Caco-2 (cell line): ENCODE results near the gene PNLIPRP2. TPM values are rescaled to one million over a fixed set of nuclear protein-coding genes. Genes with fewer than 3 reads are reported as not detected.

Source experiments
- BruUV-seq: library from RNA; stranded (reverse); fragments of 400-500 nt; replicated peaks from 2 replicates; lab custom pipeline; 2021; lab: Mats Ljungman, UMichigan
- CTCF ChIA-PET: fragments of 300-600 bp; sonication (Branson Sonifier 250); formaldehyde crosslinking; loops from one replicate; lab custom pipeline; 2022; ENCODE audit warnings: antibody characterized with exemption; lab: Charles Lee
- POLR2A ChIA-PET: fragments of 300-600 bp; sonication (Branson Sonifier 250); formaldehyde crosslinking; loops from one replicate; lab custom pipeline; 2022; ENCODE audit warnings: antibody characterized with exemption; lab: Charles Lee
- DNase-seq, 2 experiments: peaks; one replicate each; pipeline versions ENCODE4 v3.0.0 to v3.0.0-alpha.2; 2020 to 2022
- H3K27me3 ChIP-seq: replicated peaks from 2 replicates; pipeline ENCODE4 v1.6.0; 2011; ENCODE audit warnings: low read length; ENCODE audit not compliant: control insufficient read depth, insufficient read depth
- H3K36me3 ChIP-seq: 2 replicates; pipeline ENCODE4 v1.5.1; 2011; ENCODE audit warnings: low read length; ENCODE audit not compliant: control insufficient read depth, insufficient read depth
- H3K4me1 ChIP-seq: fragments of 250-450 bp; sonication (Bioruptor Pico); 2 replicates; pipeline ENCODE4 v1.5.1; 2020; ENCODE audit warnings: mild to moderate bottlenecking
- H3K4me3 ChIP-seq: 2 replicates; pipeline ENCODE4 v1.5.1; 2011; ENCODE audit warnings: low read depth, mild to moderate bottlenecking, control low read depth, low read length
- H3K9me3 ChIP-seq: fragments of 250-450 bp; sonication (Bioruptor Pico); 2 replicates; pipeline ENCODE4 v1.5.1; 2020; ENCODE audit warnings: mild to moderate bottlenecking, moderate library complexity
- H3K27ac Mint-ChIP-seq: one replicate; pipeline ENCODE4 v1.8.0; 2022; ENCODE audit warnings: mixed read lengths; ENCODE audit not compliant: unreplicated experiment
- H3K27me3 Mint-ChIP-seq: one replicate; pipeline ENCODE4 v1.8.0; 2022; ENCODE audit warnings: mixed read lengths; ENCODE audit not compliant: insufficient read depth, unreplicated experiment
- H3K36me3 Mint-ChIP-seq: one replicate; pipeline ENCODE4 v1.8.0; 2022; ENCODE audit warnings: mild to moderate bottlenecking, mixed read lengths; ENCODE audit not compliant: insufficient read depth, unreplicated experiment
- H3K4me1 Mint-ChIP-seq: one replicate; pipeline ENCODE4 v1.8.0; 2022; ENCODE audit warnings: low read depth, mixed read lengths; ENCODE audit not compliant: unreplicated experiment
- H3K4me3 Mint-ChIP-seq: one replicate; pipeline ENCODE4 v1.8.0; 2022; ENCODE audit warnings: mild to moderate bottlenecking, moderate library complexity, mixed read lengths; ENCODE audit not compliant: unreplicated experiment
- H3K9me3 Mint-ChIP-seq: one replicate; pipeline ENCODE4 v1.8.0; 2022; ENCODE audit warnings: mixed read lengths; ENCODE audit not compliant: unreplicated experiment
- CTCF ChIP-seq, 2 experiments: fragments of 200-600 bp in 1 of 2; IDR thresholded peaks; 1 replicate in 1 of 2; 2 replicates in 1 of 2; pipeline versions ENCODE4 v1.5.1 to v1.8.0; 2011 to 2022; ENCODE audit warnings: antibody characterized with exemption in 1 of 2, control low read depth in 1 of 2, inconsistent platforms in 1 of 2, low read depth in 1 of 2, low read length in 1 of 2, mild to moderate bottlenecking in 1 of 2, moderate library complexity in 1 of 2; ENCODE audit not compliant: insufficient read depth in 1 of 2, severe bottlenecking in 1 of 2, unreplicated experiment in 1 of 2
- intact Hi-C: fragments of 100-400 bp; cut with micrococcal nuclease; formaldehyde crosslinking; loops from one replicate; pipeline ENCODE4 v1.10.0; 2022; ENCODE audit not compliant: unreplicated experiment
- total RNA-seq: library from RNA; stranded (reverse); gene quantifications from 2 replicates; pipeline ENCODE4 v1.2.3, GENCODE V29; 2022

The PNLIPRP2 gene
- total RNA-seq, 1 experiment from 2014 or later: 1.00 TPM

- DNase-seq: no peak
- no peak for TF ChIP-seq CTCF (IDR thresholded peaks at IDR 0.05; ENCODE audit: insufficient read depth in 1 of 2, low read depth in 1 of 2, low read length in 1 of 2, severe bottlenecking in 1 of 2, unreplicated experiment in 1 of 2)
- CTCF ChIA-PET: no interaction called here
These were observed 31.8 kb upstream of the PNLIPRP2 start for GRCh38 chr10:116588995-116589394.

GRCh38 chr10:116589926-116590325, 30.8 kb upstream of the PNLIPRP2 start:
- no peak overlapping the region for H3K27ac Mint-ChIP-seq
- Histone ChIP-seq H3K9me3 (no peaks in the 10 kb centered on the region), H3K27me3 (no peaks in the 10 kb centered on the region), H3K4me1 (peaks cover 16% of the 10 kb centered on the region; the same call in 1 of the 2 replicates), H3K4me3 (no peak overlapping the region), H3K36me3 (no peaks in the 10 kb centered on the region; the same call in 1 of the 2 replicates)
- peak in 1 of 2 experiments; percentile 48 for DNase-seq
- H3K36me3 Mint-ChIP-seq: no peaks in the 10 kb centered on the region
- no peaks in the 10 kb centered on the region for H3K27me3 Mint-ChIP-seq
- no peak for TF ChIP-seq CTCF (IDR thresholded peaks at IDR 0.05; ENCODE audit: insufficient read depth in 1 of 2, low read depth in 1 of 2, low read length in 1 of 2, severe bottlenecking in 1 of 2, unreplicated experiment in 1 of 2)
- intact Hi-C loops: no loop called here
- ChIA-PET POLR2A (no interaction called here), CTCF (no interaction called here)
- H3K4me3 Mint-ChIP-seq: no peak overlapping the region
- H3K9me3 Mint-ChIP-seq: no peaks in the 10 kb centered on the region
- peaks cover 8% of the 10 kb centered on the region for H3K4me1 Mint-ChIP-seq
- BruUV-seq: no TSS peak

More at GRCh38 chr10:116588995-116589394, 31.8 kb upstream of the PNLIPRP2 start:
- no TSS peak for BruUV-seq
- intact Hi-C loops: no loop called here
- Histone ChIP-seq H3K4me3 (no peak overlapping the region), H3K9me3 (no peaks in the 10 kb centered on the region), H3K36me3 (no peaks in the 10 kb centered on the region; the same call in 1 of the 2 replicates), H3K27me3 (no peaks in the 10 kb centered on the region), H3K4me1 (peaks cover 16% of the 10 kb centered on the region; the same call in 1 of the 2 replicates)
- no peaks in the 10 kb centered on the region for H3K36me3 Mint-ChIP-seq
- POLR2A ChIA-PET: no interaction called here
- no peaks in the 10 kb centered on the region for H3K9me3 Mint-ChIP-seq
- H3K4me3 Mint-ChIP-seq: no peak overlapping the region
- H3K4me1 Mint-ChIP-seq: peaks cover 8% of the 10 kb centered on the region
- H3K27me3 Mint-ChIP-seq: no peaks in the 10 kb centered on the region
- no peak overlapping the region for H3K27ac Mint-ChIP-seq

GRCh38 chr10:116590590-116591444, 29.9 kb upstream of the PNLIPRP2 start, which contains the start of gene PNLIPRP1:
PNLIPRP1 (plus strand) TSS chr10:116590959; CDS start chr10:116591130, 171 bp downstream.
- intact Hi-C loops: no loop called here
- no peak within 1 kb of the TSS for H3K27ac Mint-ChIP-seq
- no peaks in the 10 kb centered on the region for H3K9me3 ChIP-seq
- H3K4me3 Mint-ChIP-seq: no peak within 1 kb of the TSS
- H3K36me3 ChIP-seq: no peaks in the 10 kb centered on the region
- ChIA-PET POLR2A (no interaction called here), CTCF (no interaction called here)
- no peak within 1 kb of the TSS for H3K4me3 ChIP-seq
- H3K36me3 Mint-ChIP-seq: no peaks in the 10 kb centered on the region
- H3K4me1 Mint-ChIP-seq: peaks cover 8% of the 10 kb centered on the region
- no peaks in the 10 kb centered on the region for H3K27me3 ChIP-seq
- H3K27me3 Mint-ChIP-seq: no peaks in the 10 kb centered on the region
- DNase-seq: no peak
- BruUV-seq: no TSS peak
- no peaks in the 10 kb centered on the region for H3K9me3 Mint-ChIP-seq
- no peak for TF ChIP-seq CTCF (IDR thresholded peaks at IDR 0.05; ENCODE audit: insufficient read depth in 1 of 2, low read depth in 1 of 2, low read length in 1 of 2, severe bottlenecking in 1 of 2, unreplicated experiment in 1 of 2)
- H3K4me1 ChIP-seq: peaks cover 16% of the 10 kb centered on the region; the same call in 1 of the 2 replicates
